Psoas muscle (tissue), 8 donors: ENCODE results near the gene LAX1. TPM values are rescaled to one million over a fixed set of nuclear protein-coding genes. Genes with fewer than 3 reads are reported as not detected.

Source experiments
- ATAC-seq, 4 donors: fragments of 200-7000 bp; cut with Tn5 transposase; one replicate each; pipeline ENCODE4 v1.9.1; 2020; ENCODE audit warnings: moderate library complexity in 3 of 4, mild to moderate bottlenecking in 2 of 4
- DNase-seq, 2 donors: peaks; one replicate each; pipeline ENCODE4 v3.0.0-alpha.2; 2020
- H3K27ac ChIP-seq: fragments of 200-600 bp; one replicate; pipeline ENCODE4 v1.8.0; 2022
- H3K27me3 ChIP-seq, 3 donors: fragments of 200-600 bp in 1 of 3; one replicate each; pipeline versions ENCODE4 v1.6.1 to v1.8.0; 2013 to 2022; ENCODE audit warnings: low read length in 2 of 3, mild to moderate bottlenecking in 2 of 3, moderate library complexity in 1 of 3; ENCODE audit not compliant: insufficient read depth in 3 of 3
- H3K36me3 ChIP-seq, 2 donors: fragments of 200-600 bp in 1 of 2; one replicate each; pipeline versions ENCODE4 v1.6.1 to v1.8.0; 2013 to 2022; ENCODE audit warnings: low read depth in 1 of 2, mild to moderate bottlenecking in 1 of 2, moderate library complexity in 1 of 2; ENCODE audit not compliant: insufficient read depth in 1 of 2
- H3K4me1 ChIP-seq: fragments of 200-600 bp; one replicate; pipeline ENCODE4 v1.8.0; 2022
- H3K4me3 ChIP-seq: fragments of 200-600 bp; one replicate; pipeline ENCODE4 v1.8.0; 2022; ENCODE audit warnings: mild to moderate bottlenecking
- H3K9me3 ChIP-seq: fragments of 200-600 bp; one replicate; pipeline ENCODE4 v1.8.0; 2022
- WGBS, 3 donors: extraction: QIAGEN DNeasy Blood & Tissue Kit; methylation state at CpG; one replicate each; pipeline versions ENCODE4 v1.1.6 to v1.1.7; 2013; 5-methylcytosine and 5-hydroxymethylcytosine counted together
- intact Hi-C, 2 donors: fragments of 100-400 bp; cut with DNase I; formaldehyde crosslinking; loops; one replicate each; pipeline versions ENCODE4 v1.11.0 to v1.14.2; 2022
- polyA plus RNA-seq, 3 donors: library from polyadenylated mRNA; stranded (reverse); fragments of 200-250 nt; gene quantifications; one replicate each; pipeline ENCODE4 v1.2.3, GENCODE V29; 2013
- total RNA-seq, 4 donors: library from RNA; stranded (reverse); fragmentation: NEBNext Ultra II Directional in 2 of 4; extraction: Animal tissue kit (Norgen Biotek cat#: 25700) in 2 of 4; gene quantifications; one replicate each; pipeline versions ENCODE4 v1.2.1 to v1.2.4, GENCODE V29; 2021 to 2023
- TF ChIP-seq, protein P1 (sequence below): fragments of 200-600 bp; IDR thresholded peaks from one replicate; pipeline ENCODE4 v1.8.0; 2022; ENCODE audit warnings: antibody characterized with exemption
- donor health status: healthy with polysubstance abuse.
- donor health status: DM: no; HTN: no; CAD: no; lungs with moderate emphysema.
- donor health status: Bipolar disorder and iron deficiency.
- donor health status: healthy.
- donor health status: DM: yes; HTN: yes; CAD: no.
- donor health status: DM: no; HTN: no; CAD: no.
- donor health status: DM: no; HTN: no; CAD: no.
- donor health status: DM: yes; HTN: yes; CAD: no.

LAX1 gene
- total and polyA plus RNA-seq, 7 donors = 0.04 to 0.17 (median 0.11) TPM; not detected in 1

GRCh38 chr1:203726417-203726867 is 38.5 kb upstream of the LAX1 start:
- intact Hi-C loops = no loop called here
- Histone ChIP-seq H3K4me1 (no peaks in the 10 kb centered on the region), H3K4me3 (no peak overlapping the region), H3K36me3 (peaks cover 13 to 99% of the 10 kb centered on the region in 2 donors), H3K9me3 (no peaks in the 10 kb centered on the region), H3K27ac (no peak overlapping the region), H3K27me3 (no peaks in the 10 kb centered on the region)
- TF ChIP-seq, protein P1, sequence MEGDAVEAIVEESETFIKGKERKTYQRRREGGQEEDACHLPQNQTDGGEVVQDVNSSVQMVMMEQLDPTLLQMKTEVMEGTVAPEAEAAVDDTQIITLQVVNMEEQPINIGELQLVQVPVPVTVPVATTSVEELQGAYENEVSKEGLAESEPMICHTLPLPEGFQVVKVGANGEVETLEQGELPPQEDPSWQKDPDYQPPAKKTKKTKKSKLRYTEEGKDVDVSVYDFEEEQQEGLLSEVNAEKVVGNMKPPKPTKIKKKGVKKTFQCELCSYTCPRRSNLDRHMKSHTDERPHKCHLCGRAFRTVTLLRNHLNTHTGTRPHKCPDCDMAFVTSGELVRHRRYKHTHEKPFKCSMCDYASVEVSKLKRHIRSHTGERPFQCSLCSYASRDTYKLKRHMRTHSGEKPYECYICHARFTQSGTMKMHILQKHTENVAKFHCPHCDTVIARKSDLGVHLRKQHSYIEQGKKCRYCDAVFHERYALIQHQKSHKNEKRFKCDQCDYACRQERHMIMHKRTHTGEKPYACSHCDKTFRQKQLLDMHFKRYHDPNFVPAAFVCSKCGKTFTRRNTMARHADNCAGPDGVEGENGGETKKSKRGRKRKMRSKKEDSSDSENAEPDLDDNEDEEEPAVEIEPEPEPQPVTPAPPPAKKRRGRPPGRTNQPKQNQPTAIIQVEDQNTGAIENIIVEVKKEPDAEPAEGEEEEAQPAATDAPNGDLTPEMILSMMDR = no peak
- ATAC-seq (peak in 3 of 4 donors; percentile 15 to 35 (median 34)), DNase-seq (no peak)
- 30 to 59% (median 38%) methylated on average over 2 of the region's 2 CpGs for WGBS, 3 donors

GRCh38 chr1:203733009-203733863 is 31.7 kb upstream of the LAX1 start:
- no peaks in the 10 kb centered on the region for H3K4me1 ChIP-seq
- TF ChIP-seq, protein P1 = no peak
- H3K9me3 ChIP-seq = no peaks in the 10 kb centered on the region
- no peak for DNase-seq
- H3K27ac ChIP-seq = no peak overlapping the region
- H3K4me3 ChIP-seq = no peak overlapping the region
- H3K36me3 ChIP-seq = peaks cover 10 to 59% of the 10 kb centered on the region in 2 donors
- ATAC-seq = no peak
- intact Hi-C loops = no loop called here
- no peaks in the 10 kb centered on the region for H3K27me3 ChIP-seq
- 76 to 80% (median 77%) methylated on average over 7 of the region's 7 CpGs for WGBS, 3 donors

DNA sequence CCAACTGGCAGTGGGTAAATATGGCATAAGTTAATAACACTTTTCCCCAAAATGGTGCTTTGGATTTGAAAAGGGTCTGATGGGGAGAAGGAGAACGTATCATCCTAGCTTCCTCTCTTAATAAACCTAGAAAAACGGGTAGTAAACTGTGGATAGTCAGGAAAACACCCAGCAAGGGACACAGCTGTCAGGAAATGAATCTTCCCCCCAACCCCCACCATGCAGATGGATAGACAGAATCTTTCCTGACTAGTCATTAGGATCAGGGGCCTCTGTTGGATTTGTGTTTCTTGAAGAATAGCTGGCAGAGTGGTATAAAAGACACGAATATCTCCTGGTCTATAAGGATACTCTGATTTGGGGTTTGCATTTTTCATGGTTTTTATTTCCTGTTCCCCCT is 22.5 kb upstream of the LAX1 start:
- ATAC-seq (peak in 2 of 4 donors; percentile 34 to 54), DNase-seq (no peak)
- Histone ChIP-seq H3K27ac (no peak overlapping the region), H3K36me3 (peaks cover 2 to 18% of the 10 kb centered on the region in 2 donors), H3K4me3 (no peak overlapping the region), H3K27me3 (no peaks in the 10 kb centered on the region), H3K9me3 (no peaks in the 10 kb centered on the region), H3K4me1 (peaks cover 20% of the 10 kb centered on the region)
- intact Hi-C loops = no loop called here
- TF ChIP-seq, protein P1 = no peak
- WGBS, 3 donors = 39 to 50% (median 49%) methylated on average over 3 of the region's 3 CpGs

DNA sequence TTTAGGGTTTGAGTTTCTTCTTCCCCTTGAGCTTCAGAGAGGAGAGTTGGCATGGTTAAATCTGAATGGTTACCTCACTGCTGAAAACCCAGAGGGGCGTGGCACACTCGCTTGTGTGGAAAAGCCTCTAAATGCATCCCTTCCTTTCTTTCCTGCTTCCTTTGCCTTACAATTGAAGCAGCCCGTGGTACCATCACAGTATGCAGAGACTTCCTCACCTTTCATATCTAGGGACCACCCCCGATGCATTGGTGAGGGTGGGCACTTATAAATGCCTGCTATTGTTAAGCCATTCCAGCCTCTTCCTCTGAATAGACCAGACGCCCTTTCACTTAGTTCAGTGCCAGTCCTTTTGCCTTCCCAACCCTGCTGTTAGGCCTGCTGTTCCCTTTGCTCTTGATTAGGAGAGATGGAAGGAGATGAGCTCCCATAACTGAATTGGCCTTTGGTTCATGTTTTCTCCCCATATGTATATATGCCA is 21.9 kb upstream of the LAX1 start:
- Histone ChIP-seq H3K9me3 (no peaks in the 10 kb centered on the region), H3K27me3 (no peaks in the 10 kb centered on the region), H3K4me1 (peaks cover 20% of the 10 kb centered on the region), H3K4me3 (no peak overlapping the region), H3K36me3 (peaks cover 2 to 13% of the 10 kb centered on the region in 2 donors), H3K27ac (no peak overlapping the region)
- WGBS, 3 donors = 53 to 72% (median 64%) methylated on average over 5 of the region's 5 CpGs
- TF ChIP-seq, protein P1 = no peak
- peak in 1 of 2 donors; percentile 39 for DNase-seq
- intact Hi-C loops = no loop called here
- ATAC-seq = peak; percentile 11 to 51 (median 36)
